H9 (cell line): ENCODE results near the gene SELENBP1. TPM values are rescaled to one million over a fixed set of nuclear protein-coding genes. Genes with fewer than 3 reads are reported as not detected.

Experiments
- DNase-seq: peaks from one replicate; pipeline ENCODE4 v3.0.0-alpha.2; 2017
- H2AFZ ChIP-seq: one replicate; pipeline ENCODE4 v1.6.1; 2013; ENCODE audit warnings: mild to moderate bottlenecking, low read length, control low read depth, moderate library complexity
- H2AK5ac ChIP-seq: 2 replicates; pipeline ENCODE4 v1.6.1; 2013; ENCODE audit warnings: low read length, control low read depth, mixed read lengths; ENCODE audit not compliant: insufficient read length
- H2BK120ac ChIP-seq: one replicate; pipeline ENCODE4 v1.6.1; 2013; ENCODE audit warnings: low read depth, mild to moderate bottlenecking, low read length, control low read depth, inconsistent platforms; ENCODE audit not compliant: poor library complexity, severe bottlenecking
- H2BK12ac ChIP-seq: 2 replicates; pipeline ENCODE4 v1.6.1; 2013; ENCODE audit warnings: low read length, control low read depth, mixed read lengths, low read depth; ENCODE audit not compliant: insufficient read length
- H2BK15ac ChIP-seq: 2 replicates; pipeline ENCODE4 v1.6.1; 2013; ENCODE audit warnings: low read depth, low read length, control low read depth
- H2BK20ac ChIP-seq: one replicate; pipeline ENCODE4 v1.6.1; 2013; ENCODE audit warnings: low read depth, mild to moderate bottlenecking, low read length, control low read depth, inconsistent platforms; ENCODE audit not compliant: poor library complexity, severe bottlenecking
- H2BK5ac ChIP-seq: 2 replicates; pipeline ENCODE4 v1.6.1; 2013; ENCODE audit warnings: low read length, control low read depth, mixed read lengths; ENCODE audit not compliant: insufficient read length
- H3K14ac ChIP-seq: 2 replicates; pipeline ENCODE4 v1.6.1; 2013; ENCODE audit warnings: low read length, control low read depth; ENCODE audit not compliant: insufficient read depth
- H3K18ac ChIP-seq: 2 replicates; pipeline ENCODE4 v1.6.1; 2013; ENCODE audit warnings: low read depth, mild to moderate bottlenecking, mixed read lengths, low read length, control low read depth; ENCODE audit not compliant: insufficient read length
- H3K23ac ChIP-seq: 2 replicates; pipeline ENCODE4 v1.6.1; 2013; ENCODE audit warnings: low read length, control low read depth, mixed read lengths, low read depth; ENCODE audit not compliant: insufficient read length
- H3K23me2 ChIP-seq: 2 replicates; pipeline ENCODE4 v1.6.1; 2013; ENCODE audit warnings: low read depth, mild to moderate bottlenecking, mixed read lengths, low read length, control low read depth; ENCODE audit not compliant: insufficient read length, poor library complexity, severe bottlenecking
- H3K27ac ChIP-seq: 2 replicates; pipeline ENCODE4 v1.5.1; 2013; ENCODE audit warnings: low read length, control low read depth, mixed read lengths, low read depth; ENCODE audit not compliant: insufficient read length
- H3K27me3 ChIP-seq: 2 replicates; pipeline ENCODE4 v1.6.1; 2013; ENCODE audit warnings: low read length, control low read depth, inconsistent platforms; ENCODE audit not compliant: insufficient read depth
- H3K4ac ChIP-seq: 2 replicates; pipeline ENCODE4 v1.6.1; 2013; ENCODE audit warnings: low read depth, mild to moderate bottlenecking, control low read depth, inconsistent platforms, low read length, moderate library complexity
- H3K4me1 ChIP-seq: 2 replicates; pipeline ENCODE4 v1.6.1; 2013; ENCODE audit warnings: low read length, control low read depth, inconsistent platforms; ENCODE audit not compliant: insufficient read depth
- H3K4me2 ChIP-seq: 2 replicates; pipeline ENCODE4 v1.6.1; 2013; ENCODE audit warnings: low read length, control low read depth, mixed read lengths; ENCODE audit not compliant: insufficient read length, insufficient read depth
- H3K56ac ChIP-seq: 2 replicates; pipeline ENCODE4 v1.6.1; 2013; ENCODE audit warnings: low read depth, mild to moderate bottlenecking, mixed read lengths, low read length, control low read depth; ENCODE audit not compliant: insufficient read length
- H3K79me1 ChIP-seq: 2 replicates; pipeline ENCODE4 v1.6.1; 2013; ENCODE audit warnings: low read depth, mild to moderate bottlenecking, moderate library complexity, low read length, control low read depth, inconsistent platforms; ENCODE audit not compliant: insufficient read depth, poor library complexity, severe bottlenecking
- H3K79me2 ChIP-seq: 2 replicates; pipeline ENCODE4 v1.6.1; 2013; ENCODE audit warnings: low read length, control low read depth, inconsistent platforms; ENCODE audit not compliant: insufficient read depth
- H3K9ac ChIP-seq: 2 replicates; pipeline ENCODE4 v1.6.1; 2013; ENCODE audit warnings: low read length, control low read depth, mixed read lengths; ENCODE audit not compliant: insufficient read length; ENCODE audit errors: extremely low read depth
- H3K9me3 ChIP-seq: one replicate; pipeline ENCODE4 v1.6.1; 2013; ENCODE audit warnings: low read depth, low read length, inconsistent platforms; ENCODE audit not compliant: control insufficient read depth
- H3T11ph ChIP-seq: one replicate; pipeline ENCODE4 v1.6.1; 2013; ENCODE audit warnings: mild to moderate bottlenecking, low read length, control low read depth, inconsistent platforms
- H4K20me1 ChIP-seq: one replicate; pipeline ENCODE4 v1.6.1; 2013; ENCODE audit not compliant: control insufficient read depth, insufficient read length, insufficient read depth
- H4K5ac ChIP-seq: 2 replicates; pipeline ENCODE4 v1.6.1; 2013; ENCODE audit warnings: low read depth, mild to moderate bottlenecking, mixed read lengths, low read length, control low read depth; ENCODE audit not compliant: insufficient read length
- H4K8ac ChIP-seq: replicated peaks from 2 replicates; pipeline ENCODE4 v1.6.1; 2013; ENCODE audit warnings: low read length, control low read depth, mixed read lengths, low read depth; ENCODE audit not compliant: insufficient read length
- H4K91ac ChIP-seq: 2 replicates; pipeline ENCODE4 v1.6.1; 2013; ENCODE audit warnings: low read depth, mild to moderate bottlenecking, moderate library complexity, mixed read lengths, low read length, control low read depth; ENCODE audit not compliant: insufficient read length
- H3K27ac Mint-ChIP-seq, 3 experiments: 2 replicates in 2 of 3; 3 replicates in 1 of 3; pipeline ENCODE4 v1.8.0; 2020 to 2021; ENCODE audit warnings: mixed read lengths in 3 of 3, mild to moderate bottlenecking in 1 of 3, moderate library complexity in 1 of 3
- H3K27me3 Mint-ChIP-seq: 2 replicates; pipeline ENCODE4 v1.8.0; 2021; ENCODE audit warnings: low read depth, mild to moderate bottlenecking, moderate library complexity, mixed read lengths
- H3K36me3 Mint-ChIP-seq, 3 experiments: 2 replicates in 2 of 3; 3 replicates in 1 of 3; pipeline ENCODE4 v1.8.0; 2020 to 2021; ENCODE audit warnings: low read depth in 3 of 3, mixed read lengths in 3 of 3; ENCODE audit not compliant: insufficient read depth in 1 of 3
- H3K4me1 Mint-ChIP-seq, 2 experiments: 2 replicates each; pipeline ENCODE4 v1.8.0; 2020; ENCODE audit warnings: mixed read lengths in 2 of 2
- H3K4me3 Mint-ChIP-seq, 2 experiments: 2 replicates in 1 of 2; 3 replicates in 1 of 2; pipeline ENCODE4 v1.8.0; 2020 to 2021; ENCODE audit warnings: mild to moderate bottlenecking in 2 of 2, mixed read lengths in 2 of 2, moderate library complexity in 1 of 2
- H3K9me3 Mint-ChIP-seq, 2 experiments: 2 replicates in 1 of 2; 3 replicates in 1 of 2; pipeline ENCODE4 v1.8.0; 2020; ENCODE audit warnings: mild to moderate bottlenecking in 2 of 2, mixed read lengths in 2 of 2, moderate library complexity in 1 of 2
- WGBS: extraction: QIAGEN DNeasy Blood & Tissue Kit; methylation state at CpG from one replicate; pipeline ENCODE4 v1.1.7; 2013; ENCODE audit warnings: missing lambda C conversion rate, low lambda C conversion rate, mixed read lengths; ENCODE audit not compliant: insufficient read length; ENCODE audit errors: extremely low coverage; 5-methylcytosine and 5-hydroxymethylcytosine counted together
- total RNA-seq: library from RNA; stranded (reverse); gene quantifications from 2 replicates; pipeline ENCODE4 v1.2.1, GENCODE V29; 2021
- TF ChIP-seq, protein P1 (sequence below): fragments of 200-600 bp; sonication (generic); conservative IDR thresholded peaks from 3 replicates; pipeline ENCODE4 v1.8.0; 2021; ENCODE audit warnings: antibody characterized with exemption, mild to moderate bottlenecking

SELENBP1 gene
- total RNA-seq, 1 experiment from 2014 or later = 14.2 TPM

DNA sequence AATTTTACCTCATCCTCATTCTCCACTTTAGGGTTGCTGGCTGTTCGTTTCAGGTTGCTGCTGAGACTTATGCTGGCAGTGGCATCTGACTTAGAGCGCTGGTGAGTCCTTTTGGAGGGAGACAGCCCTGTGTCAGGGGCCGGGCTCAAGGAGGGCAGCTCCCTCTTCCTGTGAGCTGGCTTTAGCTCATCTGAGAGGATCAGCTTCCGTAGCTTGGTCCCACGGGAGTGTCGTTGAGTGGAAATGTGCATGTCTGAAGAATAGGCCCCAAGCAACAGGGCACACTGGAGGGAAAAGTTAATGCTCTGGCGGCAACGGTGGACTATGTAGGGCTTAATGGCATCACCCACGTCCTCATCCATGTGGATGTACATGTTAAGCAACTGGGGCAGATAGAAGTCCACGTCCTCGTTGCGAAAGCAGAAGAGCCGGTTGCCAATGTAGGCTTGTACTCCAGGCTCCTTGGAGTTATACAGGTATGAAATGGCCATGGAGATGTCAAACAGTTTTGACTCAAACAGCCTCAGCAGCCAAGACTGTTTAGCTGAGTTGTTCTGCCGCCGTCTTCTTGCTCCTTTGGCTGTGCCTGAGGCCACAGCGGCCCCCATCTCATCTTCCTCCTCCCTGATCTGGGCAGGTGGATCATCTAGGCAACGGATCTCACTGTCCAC lies 56.8 kb downstream of the SELENBP1 start:
- Mint-ChIP-seq H3K27me3 (no peaks in the 10 kb centered on the region), H3K27ac (peak overlapping the region in 2 of 3 experiments; percentile 16 to 73; a peak in 1 of 7 replicates), H3K4me1 (peaks cover under 1% of the 10 kb centered on the region in 2 experiments; a peak in 2 of 4 replicates), H3K9me3 (no peaks in the 10 kb centered on the region), H3K4me3 (no peak overlapping the region), H3K36me3 (peaks cover 8 to 50% (median 35%) of the 10 kb centered on the region in 3 experiments)
- no peak overlapping the region for H2AK5ac ChIP-seq
- no peaks in the 10 kb centered on the region for H3K27me3 ChIP-seq
- no peak overlapping the region for H2AFZ ChIP-seq
- no peak overlapping the region for H3K23ac ChIP-seq
- no peaks in the 10 kb centered on the region for H4K20me1 ChIP-seq
- H3K4me1 ChIP-seq = no peaks in the 10 kb centered on the region
- no peak for DNase-seq
- no peaks in the 10 kb centered on the region for H3K79me2 ChIP-seq
- H3K56ac ChIP-seq = no peak overlapping the region
- H2BK120ac ChIP-seq = no peak overlapping the region
- no peak overlapping the region for H3K4ac ChIP-seq
- no peaks in the 10 kb centered on the region for H3K23me2 ChIP-seq
- no peak overlapping the region for H2BK15ac ChIP-seq
- WGBS = no CpG with 5 or more reads among the region's 17 CpGs
- no peak overlapping the region for H3K14ac ChIP-seq
- no peak overlapping the region for H2BK5ac ChIP-seq
- no peak overlapping the region for H3K18ac ChIP-seq
- H3T11ph ChIP-seq = no peak overlapping the region
- H3K27ac ChIP-seq = no peak overlapping the region
- no peak overlapping the region for H4K5ac ChIP-seq
- H3K79me1 ChIP-seq = no peaks in the 10 kb centered on the region
- no peak overlapping the region for H2BK12ac ChIP-seq
- TF ChIP-seq, protein P1, sequence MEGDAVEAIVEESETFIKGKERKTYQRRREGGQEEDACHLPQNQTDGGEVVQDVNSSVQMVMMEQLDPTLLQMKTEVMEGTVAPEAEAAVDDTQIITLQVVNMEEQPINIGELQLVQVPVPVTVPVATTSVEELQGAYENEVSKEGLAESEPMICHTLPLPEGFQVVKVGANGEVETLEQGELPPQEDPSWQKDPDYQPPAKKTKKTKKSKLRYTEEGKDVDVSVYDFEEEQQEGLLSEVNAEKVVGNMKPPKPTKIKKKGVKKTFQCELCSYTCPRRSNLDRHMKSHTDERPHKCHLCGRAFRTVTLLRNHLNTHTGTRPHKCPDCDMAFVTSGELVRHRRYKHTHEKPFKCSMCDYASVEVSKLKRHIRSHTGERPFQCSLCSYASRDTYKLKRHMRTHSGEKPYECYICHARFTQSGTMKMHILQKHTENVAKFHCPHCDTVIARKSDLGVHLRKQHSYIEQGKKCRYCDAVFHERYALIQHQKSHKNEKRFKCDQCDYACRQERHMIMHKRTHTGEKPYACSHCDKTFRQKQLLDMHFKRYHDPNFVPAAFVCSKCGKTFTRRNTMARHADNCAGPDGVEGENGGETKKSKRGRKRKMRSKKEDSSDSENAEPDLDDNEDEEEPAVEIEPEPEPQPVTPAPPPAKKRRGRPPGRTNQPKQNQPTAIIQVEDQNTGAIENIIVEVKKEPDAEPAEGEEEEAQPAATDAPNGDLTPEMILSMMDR = no peak
- H3K9ac ChIP-seq = no peak overlapping the region
- no peak overlapping the region for H4K8ac ChIP-seq
- no peaks in the 10 kb centered on the region for H3K9me3 ChIP-seq
- H3K4me2 ChIP-seq = no peak overlapping the region
- no peak overlapping the region for H4K91ac ChIP-seq
- H2BK20ac ChIP-seq = no peak overlapping the region

Other genes starting within 250 kb of the SELENBP1 start
- 11.5 and 12.3 TPM in 2 replicates for gene SEMA6C, start 226.1 kb downstream of the SELENBP1 start, total RNA-seq
- not detected in 2 replicates for gene TNFAIP8L2, start 216.1 kb downstream of the SELENBP1 start, total RNA-seq
- 5.8 and 6.7 TPM in 2 replicates for gene LYSMD1, start 206.8 kb downstream of the SELENBP1 start, total RNA-seq
- gene SCNM1, start 206.6 kb downstream of the SELENBP1 start, total RNA-seq = 54.1 and 60.5 TPM in 2 replicates
- gene TMOD4, start 196.7 kb downstream of the SELENBP1 start, total RNA-seq = 0.42 and 1.6 TPM in 2 replicates
- 90.3 and 91.4 TPM in 2 replicates for gene VPS72, start 182.5 kb downstream of the SELENBP1 start, total RNA-seq
- 94.6 and 101 TPM in 2 replicates for gene PIP5K1A, start 174.2 kb downstream of the SELENBP1 start, total RNA-seq
- 205 and 207 TPM in 2 replicates for gene PSMD4, start 118.0 kb downstream of the SELENBP1 start, total RNA-seq
- gene ZNF687, start 90.4 kb downstream of the SELENBP1 start, total RNA-seq = 52.9 and 58.2 TPM in 2 replicates
- gene PI4KB, start 45.3 kb downstream of the SELENBP1 start, total RNA-seq = 39.1 and 39.2 TPM in 2 replicates
- 65.1 and 72.7 TPM in 2 replicates for gene RFX5, start 25.5 kb downstream of the SELENBP1 start, total RNA-seq
- gene PSMB4, start 26.9 kb upstream of the SELENBP1 start, total RNA-seq = 413 and 429 TPM in 2 replicates
- gene POGZ, start 86.8 kb upstream of the SELENBP1 start, total RNA-seq = 93.0 and 102 TPM in 2 replicates
- gene CGN, start 138.7 kb upstream of the SELENBP1 start, total RNA-seq = 29.9 and 30.9 TPM in 2 replicates
- gene TUFT1, start 167.6 kb upstream of the SELENBP1 start, total RNA-seq = 6.2 and 6.5 TPM in 2 replicates
- gene SNX27, start 239.3 kb upstream of the SELENBP1 start, total RNA-seq = 48.9 and 53.3 TPM in 2 replicates